ENCODE measurements around the gene ADAP1.

Gene ADAP1

GRCh38 chr7:909358-910329 is 44.8 kb downstream of the ADAP1 start:
- no peak for DNase-seq (ENCODE audit: low read depth)

GRCh38 chr7:908591-909357 is 45.7 kb downstream of the ADAP1 start:
- DNase-seq (ENCODE audit: low read depth), result peak; percentile 33

- DNase-seq (ENCODE audit: low read depth), result no peak
These were observed 46.3 kb downstream of the ADAP1 start for GRCh38 chr7:908159-908581.

- DNase-seq (ENCODE audit: low read depth), result no peak
These were observed 47.1 kb downstream of the ADAP1 start for GRCh38 chr7:907158-907980.

- DNase-seq (ENCODE audit: low read depth), result no peak
These were observed 47.7 kb downstream of the ADAP1 start for GRCh38 chr7:906776-907157.

- no peak for DNase-seq (ENCODE audit: low read depth)
These were observed 49.6 kb downstream of the ADAP1 start for GRCh38 chr7:904847-905246.

- DNase-seq (ENCODE audit: low read depth), result no peak
These were observed 50.3 kb downstream of the ADAP1 start for GRCh38 chr7:903921-904755.

GRCh38 chr7:902996-903395 is 51.5 kb downstream of the ADAP1 start:
- DNase-seq (ENCODE audit: low read depth), result no peak

GRCh38 chr7:901388-902154 is 52.9 kb downstream of the ADAP1 start:
- DNase-seq (ENCODE audit: low read depth), result no peak

GRCh38 chr7:901041-901387 is 53.5 kb downstream of the ADAP1 start:
- no peak for DNase-seq (ENCODE audit: low read depth)

GRCh38 chr7:900331-901040 is 54.0 kb downstream of the ADAP1 start:
- DNase-seq (ENCODE audit: low read depth), result no peak

GRCh38 chr7:899806-900205 is 54.7 kb downstream of the ADAP1 start:
- DNase-seq (ENCODE audit: low read depth), result no peak

- no peak for DNase-seq (ENCODE audit: low read depth)
These were observed 55.4 kb downstream of the ADAP1 start for GRCh38 chr7:898855-899681.

- DNase-seq (ENCODE audit: low read depth), result no peak
These were observed 56.0 kb downstream of the ADAP1 start for GRCh38 chr7:898460-898854.

GRCh38 chr7:897771-898376 is 56.6 kb downstream of the ADAP1 start:
- no peak for DNase-seq (ENCODE audit: low read depth)

- no peak for DNase-seq (ENCODE audit: low read depth)
These were observed 57.4 kb downstream of the ADAP1 start for GRCh38 chr7:897086-897485.

GRCh38 chr7:896346-897075 is 58.0 kb downstream of the ADAP1 start:
- DNase-seq (ENCODE audit: low read depth), result no peak
